MG63 (cell line): ENCODE data around the gene KIRREL3. TPM values are rescaled to one million over a fixed set of nuclear protein-coding genes. Genes with fewer than 3 reads are reported as not detected.

Experiments used
- DNase-seq: peaks from one replicate; pipeline ENCODE4 v3.0.0-alpha.2; 2020
- H3K27me3 ChIP-seq: fragments of 250-450 bp; sonication (Bioruptor Pico); 2 replicates; pipeline ENCODE4 v1.5.1; 2020; ENCODE audit warnings: mild to moderate bottlenecking, moderate library complexity
- H3K36me3 ChIP-seq: fragments of 250-450 bp; sonication (Bioruptor Pico); 2 replicates; pipeline ENCODE4 v1.5.1; 2020; ENCODE audit warnings: mild to moderate bottlenecking, moderate library complexity
- H3K4me3 ChIP-seq: fragments of 250-450 bp; sonication (Bioruptor Pico); 2 replicates; pipeline ENCODE4 v1.5.1; 2020; ENCODE audit warnings: mild to moderate bottlenecking, moderate library complexity
- H3K9me3 ChIP-seq: fragments of 250-450 bp; sonication (Bioruptor Pico); 2 replicates; pipeline ENCODE4 v1.5.1; 2020; ENCODE audit warnings: mild to moderate bottlenecking, moderate library complexity
- total RNA-seq: library from RNA; depleted of rRNA; stranded (reverse); fragments of >200 nt; shearing (Covaris generic); gene quantifications from 2 replicates; pipeline ENCODE4 v1.2.3, GENCODE V29; 2014; ENCODE audit warnings: low replicate concordance

Gene KIRREL3
- total RNA-seq, 1 experiment from 2014 or later, result 11.7 TPM

DNA sequence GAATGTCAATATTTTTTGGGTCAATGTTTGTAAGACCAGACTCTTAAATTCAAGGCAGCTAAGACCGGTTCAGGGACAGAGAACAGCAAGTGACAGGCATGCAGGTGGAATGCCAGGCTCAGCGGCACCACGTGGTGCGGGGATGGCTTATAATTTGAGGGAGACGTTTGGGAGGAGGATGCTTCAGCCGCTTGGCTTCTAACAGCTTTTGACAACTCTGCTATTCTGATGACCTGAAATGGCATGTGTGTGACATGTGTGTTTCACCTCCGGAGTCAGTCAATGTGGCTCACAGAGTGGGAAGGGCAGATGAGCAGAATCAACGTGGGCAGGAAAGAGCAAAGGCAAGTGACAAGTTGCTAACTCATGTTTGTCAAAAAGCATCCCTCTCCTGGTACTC, 228.3 kb downstream of the KIRREL3 start:
- no peaks in the 10 kb centered on the region for H3K36me3 ChIP-seq
- no peak for DNase-seq
- no peaks in the 10 kb centered on the region for H3K27me3 ChIP-seq
- H3K4me3 ChIP-seq, result no peak overlapping the region
- no peaks in the 10 kb centered on the region for H3K9me3 ChIP-seq

GRCh38 chr11:126768702-126769101, 231.9 kb downstream of the KIRREL3 start:
- H3K9me3 ChIP-seq, result no peaks in the 10 kb centered on the region
- H3K36me3 ChIP-seq, result no peaks in the 10 kb centered on the region
- no peak for DNase-seq
- H3K4me3 ChIP-seq, result no peak overlapping the region
- H3K27me3 ChIP-seq, result no peaks in the 10 kb centered on the region

- H3K36me3 ChIP-seq, result no peaks in the 10 kb centered on the region
- H3K4me3 ChIP-seq, result no peak overlapping the region
- no peaks in the 10 kb centered on the region for H3K9me3 ChIP-seq
- no peak for DNase-seq
- H3K27me3 ChIP-seq, result no peaks in the 10 kb centered on the region
Measured at GRCh38 chr11:126766440-126766839, 234.1 kb downstream of the KIRREL3 start.

DNA sequence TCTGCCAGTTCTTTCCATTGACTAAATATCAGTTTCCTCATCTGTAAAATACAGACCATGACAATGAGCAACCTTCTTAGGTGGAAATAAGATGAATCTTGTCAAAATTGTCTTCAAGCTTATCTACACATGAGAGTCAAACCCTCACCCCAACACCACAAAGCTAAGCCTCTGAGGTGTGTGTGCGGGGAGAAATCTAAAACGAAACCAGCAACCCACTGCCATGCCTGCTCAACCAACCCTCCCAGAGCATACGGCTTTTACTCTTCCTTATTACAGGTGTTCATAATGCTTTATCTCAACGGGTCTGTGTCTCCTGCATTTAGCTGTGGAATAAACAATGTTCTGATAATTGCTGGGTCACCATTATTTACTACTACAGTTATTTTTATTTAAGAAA, 235.4 kb downstream of the KIRREL3 start:
- no peaks in the 10 kb centered on the region for H3K27me3 ChIP-seq
- DNase-seq, result no peak
- no peak overlapping the region for H3K4me3 ChIP-seq
- no peaks in the 10 kb centered on the region for H3K9me3 ChIP-seq
- no peaks in the 10 kb centered on the region for H3K36me3 ChIP-seq

- Histone ChIP-seq H3K27me3 (no peaks in the 10 kb centered on the region), H3K36me3 (no peaks in the 10 kb centered on the region), H3K4me3 (no peak overlapping the region), H3K9me3 (no peaks in the 10 kb centered on the region)
- DNase-seq, result no peak
Measured at GRCh38 chr11:126764231-126764630, 236.3 kb downstream of the KIRREL3 start.

GRCh38 chr11:126756855-126757254, 243.7 kb downstream of the KIRREL3 start:
- H3K36me3 ChIP-seq, result no peaks in the 10 kb centered on the region
- no peak for DNase-seq
- no peaks in the 10 kb centered on the region for H3K9me3 ChIP-seq
- no peaks in the 10 kb centered on the region for H3K27me3 ChIP-seq
- no peak overlapping the region for H3K4me3 ChIP-seq

DNA sequence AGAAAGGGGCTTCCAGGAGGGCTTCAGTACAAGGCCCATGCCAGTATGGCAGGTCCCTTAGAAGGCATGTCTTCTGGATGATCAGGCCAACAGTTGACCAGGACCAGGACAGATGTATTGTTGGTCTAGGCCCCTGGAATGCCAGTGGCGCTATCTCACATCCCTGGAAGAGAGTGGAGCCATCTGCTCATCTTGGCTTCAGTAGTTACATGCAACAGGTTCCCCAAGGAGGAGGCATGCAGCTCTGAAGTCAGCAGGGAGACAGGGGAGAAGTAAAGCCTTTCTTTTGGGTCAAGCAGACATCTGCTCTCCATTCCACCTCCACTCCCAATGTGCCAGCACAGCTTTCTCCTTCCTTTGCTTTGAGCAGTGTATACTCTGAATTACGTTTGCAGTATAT, 244.1 kb downstream of the KIRREL3 start:
- no peaks in the 10 kb centered on the region for H3K9me3 ChIP-seq

DNA sequence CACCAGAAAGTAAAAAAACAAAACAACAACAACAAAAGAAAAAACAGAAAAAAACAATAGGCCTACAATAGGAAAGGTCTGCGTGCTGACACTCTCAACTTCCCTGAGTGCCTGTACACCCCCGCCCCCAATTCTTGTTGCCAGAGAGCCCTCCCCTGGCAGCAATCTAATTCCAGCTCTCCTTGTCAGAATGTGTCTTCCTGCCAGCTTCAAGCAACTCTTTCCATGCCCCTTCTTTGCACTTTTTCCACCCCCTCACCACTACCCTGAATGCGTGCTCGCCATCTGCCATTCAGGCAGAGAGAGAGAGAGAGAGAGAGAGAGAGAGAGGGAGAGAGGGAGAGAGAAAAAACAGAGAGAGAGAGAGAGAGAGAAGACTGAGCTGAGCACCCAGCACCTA, 245.0 kb downstream of the KIRREL3 start:
- DNase-seq, result no peak
- Histone ChIP-seq H3K27me3 (no peaks in the 10 kb centered on the region), H3K36me3 (no peaks in the 10 kb centered on the region), H3K9me3 (no peaks in the 10 kb centered on the region), H3K4me3 (no peak overlapping the region)

More for the DNA sequence above, 244.1 kb downstream of the KIRREL3 start:
- Histone ChIP-seq H3K4me3 (no peak overlapping the region), H3K27me3 (no peaks in the 10 kb centered on the region), H3K36me3 (no peaks in the 10 kb centered on the region)
- DNase-seq, result no peak

- no peaks in the 10 kb centered on the region for H3K36me3 ChIP-seq
- H3K9me3 ChIP-seq, result no peaks in the 10 kb centered on the region
- no peak for DNase-seq
- H3K4me3 ChIP-seq, result no peak overlapping the region
- no peaks in the 10 kb centered on the region for H3K27me3 ChIP-seq
Measured at GRCh38 chr11:126754591-126755426, 245.8 kb downstream of the KIRREL3 start.

DNA sequence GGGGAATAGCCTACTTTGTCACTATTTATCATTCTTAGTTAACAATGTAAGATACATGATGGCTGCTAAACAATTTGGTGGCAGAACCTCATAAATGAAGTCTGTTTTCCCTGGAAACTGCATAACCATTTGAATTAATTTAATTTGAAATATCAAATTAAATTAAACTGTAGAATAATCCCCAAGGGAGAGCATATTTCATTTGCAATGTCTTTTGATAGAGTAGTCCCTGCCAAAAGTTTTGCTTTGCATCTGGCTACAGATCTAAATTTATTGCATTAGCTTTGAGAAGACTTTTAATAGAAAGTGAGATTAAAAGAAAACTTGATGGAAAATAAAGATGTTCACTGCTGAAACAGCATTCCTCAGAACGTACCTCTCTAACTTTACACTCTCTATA, 246.6 kb downstream of the KIRREL3 start:
- Histone ChIP-seq H3K36me3 (no peaks in the 10 kb centered on the region), H3K27me3 (no peaks in the 10 kb centered on the region), H3K4me3 (no peak overlapping the region), H3K9me3 (no peaks in the 10 kb centered on the region)
- DNase-seq, result no peak

DNA sequence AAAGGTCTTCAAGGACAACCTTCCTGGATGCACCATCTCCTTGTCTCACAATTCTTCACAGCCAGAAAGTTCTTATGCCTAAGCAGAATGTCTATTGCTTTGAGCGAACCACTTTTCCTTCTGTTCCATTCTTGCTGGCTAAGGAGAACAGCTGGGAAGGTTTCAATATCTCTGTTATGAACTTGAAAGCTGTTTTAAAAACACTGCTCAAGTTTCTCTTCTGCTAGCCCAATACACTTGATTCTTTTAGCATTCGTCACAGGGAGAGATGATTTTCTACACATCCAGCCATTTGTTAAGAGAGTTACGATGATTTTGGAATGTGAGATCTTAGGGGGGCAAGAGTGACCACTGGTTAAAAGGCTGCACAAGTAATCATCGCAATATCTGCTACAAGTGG, 249.3 kb downstream of the KIRREL3 start:
- Histone ChIP-seq H3K36me3 (no peaks in the 10 kb centered on the region), H3K9me3 (no peaks in the 10 kb centered on the region), H3K4me3 (no peak overlapping the region), H3K27me3 (no peaks in the 10 kb centered on the region)
- no peak for DNase-seq

DNA sequence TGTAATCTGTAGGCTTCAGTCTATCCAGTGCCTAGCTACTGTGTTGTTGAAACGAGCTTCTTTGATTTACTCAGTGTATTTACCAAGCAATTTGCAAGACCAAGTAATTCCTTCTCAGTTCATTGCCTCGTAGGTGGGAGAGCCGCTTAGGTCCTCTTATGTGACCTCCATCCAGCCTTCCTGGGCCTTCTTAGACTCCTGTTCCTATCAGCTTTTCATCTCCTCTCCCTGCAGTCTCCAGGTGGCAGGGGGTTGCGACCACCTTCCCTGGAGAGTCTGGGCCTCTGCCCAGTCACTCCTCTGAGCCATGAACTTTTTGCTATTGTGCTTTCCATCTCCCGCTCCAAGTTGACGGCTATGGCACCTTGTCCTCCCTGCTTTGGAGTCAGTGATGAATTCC, 251.8 kb downstream of the KIRREL3 start:
- H3K27me3 ChIP-seq, result no peaks in the 10 kb centered on the region
- DNase-seq, result no peak
- no peaks in the 10 kb centered on the region for H3K9me3 ChIP-seq
- H3K4me3 ChIP-seq, result no peak overlapping the region
- no peaks in the 10 kb centered on the region for H3K36me3 ChIP-seq

DNA sequence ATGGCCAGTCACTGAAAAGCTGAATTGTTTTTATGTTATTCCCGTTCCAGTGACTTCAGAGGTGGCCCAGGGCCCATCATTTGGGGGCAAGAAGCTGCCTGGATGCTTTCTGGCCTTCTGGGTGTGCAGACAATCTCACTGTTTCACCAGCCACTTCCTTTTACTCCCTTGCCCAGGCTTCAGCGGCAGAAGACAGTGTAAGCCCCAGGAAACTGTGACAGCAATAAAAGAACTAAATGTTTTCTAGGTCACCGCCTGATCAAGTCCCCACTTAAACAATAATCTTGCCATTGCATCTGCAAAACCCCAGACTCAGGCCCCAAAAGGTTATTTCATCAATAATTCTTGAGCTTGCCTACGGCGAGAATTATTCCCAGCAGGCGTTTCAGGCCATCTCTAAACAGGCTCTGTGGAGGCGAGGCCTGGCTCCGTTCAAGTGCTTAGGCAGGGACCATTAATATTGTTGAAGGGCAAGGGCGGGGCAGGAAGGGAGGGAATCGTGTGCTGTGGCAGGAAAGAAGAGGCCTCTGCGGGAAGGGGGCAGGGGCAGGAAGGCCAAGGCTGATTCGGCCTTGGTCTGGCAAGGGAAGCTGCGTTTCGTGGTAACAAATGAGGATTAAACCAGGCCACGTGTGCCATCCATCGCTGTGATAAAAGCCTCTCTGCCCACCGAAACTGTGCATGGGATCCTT, 252.3 kb downstream of the KIRREL3 start:
- Histone ChIP-seq H3K9me3 (no peaks in the 10 kb centered on the region), H3K27me3 (no peaks in the 10 kb centered on the region), H3K4me3 (no peak overlapping the region), H3K36me3 (no peaks in the 10 kb centered on the region)
- no peak for DNase-seq

DNA sequence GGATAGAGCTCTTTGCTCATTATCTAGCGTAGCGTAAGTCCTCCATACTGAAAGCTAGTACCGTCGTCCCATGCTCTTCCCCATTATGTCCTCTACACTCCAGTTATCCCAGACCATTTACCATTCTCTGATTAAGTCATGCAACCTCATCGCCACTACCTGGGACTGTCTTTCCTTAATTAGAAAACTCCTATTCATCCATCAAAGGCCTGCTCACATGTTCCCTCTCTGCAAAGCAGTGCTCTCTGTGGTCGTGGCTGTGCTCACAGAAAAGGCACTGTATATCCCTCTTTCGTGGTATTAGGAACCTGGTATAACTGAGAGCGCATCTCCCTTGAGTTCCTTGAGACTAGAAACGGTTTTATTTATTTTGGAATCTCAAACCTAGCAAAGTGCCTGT, 253.3 kb downstream of the KIRREL3 start:
- Histone ChIP-seq H3K9me3 (no peaks in the 10 kb centered on the region), H3K36me3 (no peaks in the 10 kb centered on the region), H3K4me3 (no peak overlapping the region), H3K27me3 (no peaks in the 10 kb centered on the region)
- DNase-seq, result no peak

- Histone ChIP-seq H3K36me3 (no peaks in the 10 kb centered on the region), H3K9me3 (no peaks in the 10 kb centered on the region), H3K4me3 (no peak overlapping the region), H3K27me3 (no peaks in the 10 kb centered on the region)
- no peak for DNase-seq
Measured at GRCh38 chr11:126746443-126746842, 254.1 kb downstream of the KIRREL3 start.

DNA sequence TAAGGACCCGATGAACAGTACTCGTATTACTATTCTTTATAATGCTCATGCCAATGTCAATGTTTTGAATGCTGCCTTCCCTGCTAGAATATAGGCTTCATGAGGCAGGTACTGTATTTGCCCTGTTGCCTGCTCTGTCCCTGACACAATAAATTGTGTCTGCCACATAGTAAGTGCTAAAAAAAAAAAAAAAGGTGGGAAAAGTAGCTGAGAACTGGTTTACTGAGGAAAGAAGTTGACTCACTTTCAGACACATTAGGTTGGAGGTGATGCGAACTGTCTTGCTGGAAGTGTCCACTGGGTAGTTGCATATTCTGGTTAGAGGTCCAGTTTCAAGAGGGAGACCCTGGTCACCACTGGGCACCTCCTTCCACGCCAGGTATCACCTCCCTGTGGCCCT, 255.9 kb downstream of the KIRREL3 start:
- H3K27me3 ChIP-seq, result no peaks in the 10 kb centered on the region
- H3K9me3 ChIP-seq, result no peaks in the 10 kb centered on the region
- no peaks in the 10 kb centered on the region for H3K36me3 ChIP-seq
- DNase-seq, result no peak
- H3K4me3 ChIP-seq, result no peak overlapping the region

GRCh38 chr11:126743628-126744027, 256.9 kb downstream of the KIRREL3 start:
- H3K27me3 ChIP-seq, result no peaks in the 10 kb centered on the region
- H3K9me3 ChIP-seq, result no peaks in the 10 kb centered on the region
- no peak for DNase-seq
- no peaks in the 10 kb centered on the region for H3K36me3 ChIP-seq
- H3K4me3 ChIP-seq, result no peak overlapping the region

DNA sequence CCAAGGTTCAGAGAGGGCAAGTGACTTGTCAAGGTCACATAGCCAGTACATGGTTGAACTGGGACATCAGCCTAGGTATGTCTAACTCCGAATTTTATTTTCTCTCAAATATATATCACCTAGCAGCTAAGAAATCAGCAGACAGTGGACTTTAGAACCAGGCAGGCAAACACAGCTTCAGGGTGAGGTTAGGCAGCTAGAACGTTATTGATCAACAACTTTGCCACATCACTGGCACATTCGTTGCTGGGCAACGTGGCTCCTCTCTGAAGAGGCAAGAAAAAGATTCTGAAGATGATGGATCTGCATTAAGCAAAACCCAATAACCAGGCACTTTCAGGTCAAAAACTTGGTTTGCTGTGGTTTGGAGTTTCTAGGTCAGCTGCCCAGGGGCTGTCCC, 258.0 kb downstream of the KIRREL3 start:
- Histone ChIP-seq H3K27me3 (no peaks in the 10 kb centered on the region), H3K36me3 (no peaks in the 10 kb centered on the region), H3K4me3 (no peak overlapping the region), H3K9me3 (no peaks in the 10 kb centered on the region)
- DNase-seq, result no peak
